ENCODE measurements around the gene POU6F2.

POU6F2 gene

GRCh38 chr7:39212876-39213275, 235.2 kb downstream of the POU6F2 start:
- Histone ChIP-seq H3K9me3 (no peaks in the 10 kb centered on the region), H3K36me3 (no peaks in the 10 kb centered on the region), H3K4me3 (no peak overlapping the region), H3K27me3 (no peaks in the 10 kb centered on the region), H3K4me1 (no peaks in the 10 kb centered on the region), H3K27ac (no peak overlapping the region)
- no peak for DNase-seq
- intact Hi-C loops (cut with DNase I; ENCODE audit: low total_unique reads) = no loop called here
- no peak for TF ChIP-seq CTCF (IDR thresholded peaks at IDR 0.05)

- Histone ChIP-seq H3K27ac (no peak overlapping the region), H3K27me3 (no peaks in the 10 kb centered on the region), H3K36me3 (no peaks in the 10 kb centered on the region), H3K4me1 (no peaks in the 10 kb centered on the region), H3K4me3 (no peak overlapping the region), H3K9me3 (no peaks in the 10 kb centered on the region)
- DNase-seq = no peak
- TF ChIP-seq CTCF (IDR thresholded peaks at IDR 0.05) = no peak
- intact Hi-C loops (cut with DNase I; ENCODE audit: low total_unique reads) = no loop called here
Measured at GRCh38 chr7:39217783-39218182, 240.1 kb downstream of the POU6F2 start.

GRCh38 chr7:39219869-39220268, 242.2 kb downstream of the POU6F2 start:
- no peak for DNase-seq
- H3K9me3 ChIP-seq = no peaks in the 10 kb centered on the region
- no peak for TF ChIP-seq CTCF (IDR thresholded peaks at IDR 0.05)
- no peaks in the 10 kb centered on the region for H3K36me3 ChIP-seq
- intact Hi-C loops (cut with DNase I; ENCODE audit: low total_unique reads) = no loop called here
- no peaks in the 10 kb centered on the region for H3K4me1 ChIP-seq
- H3K27ac ChIP-seq = no peak overlapping the region
- no peak overlapping the region for H3K4me3 ChIP-seq
- H3K27me3 ChIP-seq = no peaks in the 10 kb centered on the region

GRCh38 chr7:39221901-39222300, 244.2 kb downstream of the POU6F2 start:
- intact Hi-C loops (cut with DNase I; ENCODE audit: low total_unique reads) = no loop called here
- Histone ChIP-seq H3K27me3 (no peaks in the 10 kb centered on the region), H3K4me3 (no peak overlapping the region), H3K27ac (no peak overlapping the region), H3K4me1 (no peaks in the 10 kb centered on the region), H3K9me3 (no peaks in the 10 kb centered on the region), H3K36me3 (no peaks in the 10 kb centered on the region)
- TF ChIP-seq CTCF (IDR thresholded peaks at IDR 0.05) = no peak
- DNase-seq = no peak

- intact Hi-C loops (cut with DNase I; ENCODE audit: low total_unique reads) = no loop called here
- DNase-seq = no peak
- no peaks in the 10 kb centered on the region for H3K36me3 ChIP-seq
- no peak overlapping the region for H3K27ac ChIP-seq
- no peaks in the 10 kb centered on the region for H3K9me3 ChIP-seq
- no peaks in the 10 kb centered on the region for H3K4me1 ChIP-seq
- no peak overlapping the region for H3K4me3 ChIP-seq
- TF ChIP-seq CTCF (IDR thresholded peaks at IDR 0.05) = no peak
- no peaks in the 10 kb centered on the region for H3K27me3 ChIP-seq
Measured at GRCh38 chr7:39228946-39229345, 251.2 kb downstream of the POU6F2 start.

GRCh38 chr7:39233851-39234529, 256.3 kb downstream of the POU6F2 start:
- Histone ChIP-seq H3K27ac (no peak overlapping the region), H3K36me3 (no peaks in the 10 kb centered on the region), H3K9me3 (no peaks in the 10 kb centered on the region), H3K4me1 (no peaks in the 10 kb centered on the region), H3K4me3 (no peak overlapping the region), H3K27me3 (no peaks in the 10 kb centered on the region)
- no peak for TF ChIP-seq CTCF (IDR thresholded peaks at IDR 0.05)
- intact Hi-C loops (cut with DNase I; ENCODE audit: low total_unique reads) = no loop called here
- no peak for DNase-seq
